GM18909 (cell line): ENCODE results near the gene GNL3L.
"Not testable (repeated sequence)": the region's sequence is repeated elsewhere in the genome, so short reads cannot be mapped to it uniquely, and the experiment has no call there.

Experiments
- ATAC-seq: cut with Tn5 transposase; IDR thresholded peaks from one replicate; pipeline ENCODE4 v1.9.1; 2021; ENCODE audit warnings: mild to moderate bottlenecking; ENCODE audit not compliant: unreplicated experiment, poor library complexity

Gene GNL3L

GRCh38 chrX:54555006-54555405 is 25.0 kb downstream of the GNL3L start:
- ATAC-seq = not testable (repeated sequence)

- ATAC-seq = no peak
These were observed 30.4 kb downstream of the GNL3L start for GRCh38 chrX:54560411-54560810.

GRCh38 chrX:54561622-54562021 is 31.6 kb downstream of the GNL3L start:
- ATAC-seq = no peak

GRCh38 chrX:54564936-54565335 is 34.9 kb downstream of the GNL3L start:
- no peak for ATAC-seq

GRCh38 chrX:54570332-54570731 is 40.3 kb downstream of the GNL3L start:
- no peak for ATAC-seq

GRCh38 chrX:54572641-54573040 is 42.6 kb downstream of the GNL3L start:
- not testable (repeated sequence) for ATAC-seq

GRCh38 chrX:54597728-54598127 is 67.7 kb downstream of the GNL3L start:
- no peak for ATAC-seq

- no peak for ATAC-seq
These were observed 72.5 kb downstream of the GNL3L start for GRCh38 chrX:54602563-54602962.
